ENCODE measurements around the gene SLC15A2.
A peak's percentile ranks its signal among the peaks of the same experiment; 100 is the strongest.
"Not testable (repeated sequence)": the region's sequence is repeated elsewhere in the genome, so short reads cannot be mapped to it uniquely, and the experiment has no call there.

SLC15A2 gene

GRCh38 chr3:121894301-121894990 lies at the start of gene SLC15A2:
TSS of gene SLC15A2 (plus strand) at chr3:121894401. CDS start at chr3:121894477, 76 bp downstream.
- in situ Hi-C loops (cut with HindIII; ENCODE audit: low sequenced_read_pairs) = no loop called here
- TF ChIP-seq, protein P1, sequence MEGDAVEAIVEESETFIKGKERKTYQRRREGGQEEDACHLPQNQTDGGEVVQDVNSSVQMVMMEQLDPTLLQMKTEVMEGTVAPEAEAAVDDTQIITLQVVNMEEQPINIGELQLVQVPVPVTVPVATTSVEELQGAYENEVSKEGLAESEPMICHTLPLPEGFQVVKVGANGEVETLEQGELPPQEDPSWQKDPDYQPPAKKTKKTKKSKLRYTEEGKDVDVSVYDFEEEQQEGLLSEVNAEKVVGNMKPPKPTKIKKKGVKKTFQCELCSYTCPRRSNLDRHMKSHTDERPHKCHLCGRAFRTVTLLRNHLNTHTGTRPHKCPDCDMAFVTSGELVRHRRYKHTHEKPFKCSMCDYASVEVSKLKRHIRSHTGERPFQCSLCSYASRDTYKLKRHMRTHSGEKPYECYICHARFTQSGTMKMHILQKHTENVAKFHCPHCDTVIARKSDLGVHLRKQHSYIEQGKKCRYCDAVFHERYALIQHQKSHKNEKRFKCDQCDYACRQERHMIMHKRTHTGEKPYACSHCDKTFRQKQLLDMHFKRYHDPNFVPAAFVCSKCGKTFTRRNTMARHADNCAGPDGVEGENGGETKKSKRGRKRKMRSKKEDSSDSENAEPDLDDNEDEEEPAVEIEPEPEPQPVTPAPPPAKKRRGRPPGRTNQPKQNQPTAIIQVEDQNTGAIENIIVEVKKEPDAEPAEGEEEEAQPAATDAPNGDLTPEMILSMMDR (IDR thresholded peaks at IDR 0.05; ENCODE audit: low read depth, low read length) = no peak
- no peak within 1 kb of the TSS for H3K4me3 ChIP-seq (ENCODE audit: low read depth, low read length)
- DNase-seq (ENCODE audit: low read depth, low spot score) = peak; percentile 40

GRCh38 chr3:121844892-121845291 lies 49.3 kb upstream of the SLC15A2 start:
- TF ChIP-seq, protein P1 (IDR thresholded peaks at IDR 0.05; ENCODE audit: low read depth, low read length) = no peak
- no peak for DNase-seq (ENCODE audit: low read depth, low spot score)
- H3K4me3 ChIP-seq (ENCODE audit: low read depth, low read length) = no peak overlapping the region
- in situ Hi-C loops (cut with HindIII; ENCODE audit: low sequenced_read_pairs) = no loop called here

DNA sequence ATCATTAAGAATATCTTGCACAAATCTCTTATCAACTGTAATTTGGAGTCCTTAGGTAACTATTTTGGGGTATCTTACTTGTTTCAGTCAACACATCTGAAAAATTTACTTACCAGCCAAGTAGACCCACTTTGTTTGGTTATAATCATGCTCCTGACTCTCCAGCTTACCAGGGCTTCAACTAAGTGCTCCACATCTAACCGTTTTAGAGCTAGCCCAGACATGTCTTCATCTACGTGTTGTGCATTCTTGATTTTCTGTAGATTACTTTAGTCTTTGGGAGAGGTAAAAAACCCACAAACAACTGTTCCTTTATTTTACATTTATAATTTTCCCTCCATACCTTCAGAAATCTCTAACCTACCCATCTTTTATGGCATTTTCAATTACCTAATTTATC lies 41.9 kb upstream of the SLC15A2 start:
- TF ChIP-seq, protein P1 (IDR thresholded peaks at IDR 0.05; ENCODE audit: low read depth, low read length) = no peak
- no peak overlapping the region for H3K4me3 ChIP-seq (ENCODE audit: low read depth, low read length)
- in situ Hi-C loops (cut with HindIII; ENCODE audit: low sequenced_read_pairs) = no loop called here
- no peak for DNase-seq (ENCODE audit: low read depth, low spot score)

DNA sequence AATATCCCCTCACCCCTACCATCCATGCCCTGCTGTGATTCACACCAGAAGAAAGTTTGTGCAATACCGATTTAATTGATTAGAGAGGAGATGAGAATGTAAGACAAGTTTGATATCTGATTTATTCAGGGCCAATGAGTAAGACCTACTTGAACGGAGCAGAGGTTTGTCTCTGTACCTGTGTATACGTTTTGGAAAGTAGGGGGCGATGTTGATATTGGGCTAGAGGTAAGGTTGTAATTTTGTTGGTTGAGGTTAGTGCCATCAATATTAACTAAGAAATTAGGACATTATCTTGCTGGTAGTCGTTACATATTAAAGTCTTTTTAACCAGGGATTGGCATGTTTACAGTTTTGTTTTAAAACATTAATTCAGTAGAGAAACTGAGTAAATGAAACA lies 38.6 kb upstream of the SLC15A2 start:
- no peak for DNase-seq (ENCODE audit: low read depth, low spot score)

GRCh38 chr3:121857778-121858177 lies 36.4 kb upstream of the SLC15A2 start:
- DNase-seq (ENCODE audit: low read depth, low spot score); H3K4me3 ChIP-seq (ENCODE audit: low read depth, low read length); in situ Hi-C loops (cut with HindIII; ENCODE audit: low sequenced_read_pairs): not testable (repeated sequence)

More for the DNA sequence above, 38.6 kb upstream of the SLC15A2 start:
- no peak overlapping the region for H3K4me3 ChIP-seq (ENCODE audit: low read depth, low read length)
- in situ Hi-C loops (cut with HindIII; ENCODE audit: low sequenced_read_pairs) = no loop called here
- TF ChIP-seq, protein P1 (IDR thresholded peaks at IDR 0.05; ENCODE audit: low read depth, low read length) = peak; percentile 20

GRCh38 chr3:121863247-121863646 lies 31.0 kb upstream of the SLC15A2 start:
- H3K4me3 ChIP-seq (ENCODE audit: low read depth, low read length); DNase-seq (ENCODE audit: low read depth, low spot score); in situ Hi-C loops (cut with HindIII; ENCODE audit: low sequenced_read_pairs): not testable (repeated sequence)

DNA sequence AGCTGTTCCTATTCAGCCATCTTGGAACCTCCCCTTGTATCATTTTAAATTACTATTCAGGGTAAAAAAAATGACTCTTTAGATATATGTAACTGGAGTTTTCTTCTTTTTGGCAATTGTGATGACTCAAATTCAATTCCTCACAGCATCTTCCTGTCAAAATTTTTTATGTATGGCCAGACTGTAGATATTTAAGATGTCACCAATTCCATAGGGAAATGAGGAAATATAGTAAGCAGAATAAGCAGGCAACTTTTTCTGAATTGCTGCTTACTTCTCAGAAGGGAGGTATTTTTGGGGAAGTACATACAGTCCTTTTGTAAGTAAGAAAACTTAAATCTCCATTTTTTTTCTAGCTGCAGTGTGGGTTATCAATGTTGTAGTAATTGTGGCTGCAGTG lies 30.4 kb upstream of the SLC15A2 start:
- in situ Hi-C loops (cut with HindIII; ENCODE audit: low sequenced_read_pairs) = no loop called here
- no peak overlapping the region for H3K4me3 ChIP-seq (ENCODE audit: low read depth, low read length)
- DNase-seq (ENCODE audit: low read depth, low spot score) = no peak
- TF ChIP-seq, protein P1 (IDR thresholded peaks at IDR 0.05; ENCODE audit: low read depth, low read length) = no peak
